ENCODE results near the gene TRPV2. TPM values are rescaled to one million over a fixed set of nuclear protein-coding genes. Genes with fewer than 3 reads are reported as not detected.

The TRPV2 gene
- total RNA-seq, 1 experiment from 2014 or later, result 1.0 TPM

GRCh38 chr17:16419929-16420271 lies 4.5 kb downstream of the TRPV2 start:
- H2AK5ac ChIP-seq (ENCODE audit: insufficient read length, low read length), result no peak overlapping the region
- no peak overlapping the region for H3K56ac ChIP-seq (ENCODE audit: insufficient read length, low read depth, low read length)
- H3K9ac ChIP-seq (ENCODE audit: extremely low read depth, insufficient read length, low read length), result no peak overlapping the region
- no peaks in the 10 kb centered on the region for H3K9me3 ChIP-seq (ENCODE audit: control insufficient read depth, low read depth, low read length)
- Mint-ChIP-seq H3K9me3 (no peaks in the 10 kb centered on the region), H3K27ac (no peak overlapping the region), H3K36me3 (ENCODE audit: insufficient read depth in 1 of 3, low read depth in 3 of 3) (no peaks in the 10 kb centered on the region), H3K4me1 (peaks cover 13 to 24% of the 10 kb centered on the region in 2 experiments; a peak in 3 of 4 replicates), H3K4me3 (no peak overlapping the region), H3K27me3 (ENCODE audit: low read depth) (peaks cover 1% of the 10 kb centered on the region)
- H3K27me3 ChIP-seq (ENCODE audit: insufficient read depth, low read length), result no peaks in the 10 kb centered on the region
- H3T11ph ChIP-seq (ENCODE audit: low read length), result no peak overlapping the region
- no peak overlapping the region for H2BK20ac ChIP-seq (ENCODE audit: low read depth, low read length, poor library complexity, severe bottlenecking)
- H4K8ac ChIP-seq (replicated peaks; ENCODE audit: insufficient read length, low read depth, low read length), result no peak overlapping the region
- no peaks in the 10 kb centered on the region; the same call in 1 of the 2 replicates for H3K4me1 ChIP-seq (ENCODE audit: insufficient read depth, low read length)
- no peak overlapping the region for H3K18ac ChIP-seq (ENCODE audit: insufficient read length, low read depth, low read length)
- no peaks in the 10 kb centered on the region for H3K23me2 ChIP-seq (ENCODE audit: insufficient read length, low read depth, low read length, poor library complexity, severe bottlenecking)
- no peak overlapping the region for H3K14ac ChIP-seq (ENCODE audit: insufficient read depth, low read length)
- no peak overlapping the region for H2BK15ac ChIP-seq (ENCODE audit: low read depth, low read length)
- H2AFZ ChIP-seq (ENCODE audit: low read length), result no peak overlapping the region
- no peak overlapping the region for H4K5ac ChIP-seq (ENCODE audit: insufficient read length, low read depth, low read length)
- H3K79me2 ChIP-seq (ENCODE audit: insufficient read depth, low read length), result no peaks in the 10 kb centered on the region
- H2BK120ac ChIP-seq (ENCODE audit: low read depth, low read length, poor library complexity, severe bottlenecking), result no peak overlapping the region
- WGBS (ENCODE audit: extremely low coverage, insufficient read length, low lambda C conversion rate), result no CpG with 5 or more reads among the region's 10 CpGs
- no peak overlapping the region for H2BK5ac ChIP-seq (ENCODE audit: insufficient read length, low read length)
- no peak overlapping the region for H3K23ac ChIP-seq (ENCODE audit: insufficient read length, low read depth, low read length)
- TF ChIP-seq, protein P1, sequence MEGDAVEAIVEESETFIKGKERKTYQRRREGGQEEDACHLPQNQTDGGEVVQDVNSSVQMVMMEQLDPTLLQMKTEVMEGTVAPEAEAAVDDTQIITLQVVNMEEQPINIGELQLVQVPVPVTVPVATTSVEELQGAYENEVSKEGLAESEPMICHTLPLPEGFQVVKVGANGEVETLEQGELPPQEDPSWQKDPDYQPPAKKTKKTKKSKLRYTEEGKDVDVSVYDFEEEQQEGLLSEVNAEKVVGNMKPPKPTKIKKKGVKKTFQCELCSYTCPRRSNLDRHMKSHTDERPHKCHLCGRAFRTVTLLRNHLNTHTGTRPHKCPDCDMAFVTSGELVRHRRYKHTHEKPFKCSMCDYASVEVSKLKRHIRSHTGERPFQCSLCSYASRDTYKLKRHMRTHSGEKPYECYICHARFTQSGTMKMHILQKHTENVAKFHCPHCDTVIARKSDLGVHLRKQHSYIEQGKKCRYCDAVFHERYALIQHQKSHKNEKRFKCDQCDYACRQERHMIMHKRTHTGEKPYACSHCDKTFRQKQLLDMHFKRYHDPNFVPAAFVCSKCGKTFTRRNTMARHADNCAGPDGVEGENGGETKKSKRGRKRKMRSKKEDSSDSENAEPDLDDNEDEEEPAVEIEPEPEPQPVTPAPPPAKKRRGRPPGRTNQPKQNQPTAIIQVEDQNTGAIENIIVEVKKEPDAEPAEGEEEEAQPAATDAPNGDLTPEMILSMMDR (conservative IDR thresholded peaks at IDR 0.05), result no peak
- H3K27ac ChIP-seq (ENCODE audit: insufficient read length, low read depth, low read length), result no peak overlapping the region
- no peaks in the 10 kb centered on the region for H4K20me1 ChIP-seq (ENCODE audit: control insufficient read depth, insufficient read depth, insufficient read length)
- no peak for DNase-seq
- no peak overlapping the region for H4K91ac ChIP-seq (ENCODE audit: insufficient read length, low read depth, low read length)
- H3K4ac ChIP-seq (ENCODE audit: low read depth, low read length), result no peak overlapping the region
- no peak overlapping the region for H2BK12ac ChIP-seq (ENCODE audit: insufficient read length, low read depth, low read length)
- no peak overlapping the region for H3K4me2 ChIP-seq (ENCODE audit: insufficient read depth, insufficient read length, low read length)
- H3K79me1 ChIP-seq (ENCODE audit: insufficient read depth, low read depth, low read length, poor library complexity, severe bottlenecking), result no peaks in the 10 kb centered on the region
